Right lobe of liver (tissue), 6 donors: ENCODE measurements around the gene BLACAT1. TPM values are rescaled to one million over a fixed set of nuclear protein-coding genes. Genes with fewer than 3 reads are reported as not detected.

Experiments used
- ATAC-seq, 4 donors: fragments of 200-7000 bp; cut with Tn5 transposase; one replicate each; pipeline ENCODE4 v1.9.1; 2020; ENCODE audit warnings: mild to moderate bottlenecking in 4 of 4, moderate library complexity in 4 of 4
- DNase-seq, 3 donors: peaks; one replicate each; pipeline ENCODE4 v3.0.0-alpha.2; 2020
- H3K27ac ChIP-seq, 3 donors: fragments of 200-600 bp; one replicate each; pipeline ENCODE4 v1.8.0; 2022
- H3K27me3 ChIP-seq, 2 donors: fragments of 200-600 bp; one replicate each; pipeline ENCODE4 v1.8.0; 2022
- H3K36me3 ChIP-seq, 4 donors: fragments of 200-600 bp; sonication (generic) in 1 of 4; one replicate each; pipeline versions ENCODE4 v1.5.1 to v1.8.0; 2017 to 2022; ENCODE audit warnings: control low read depth in 1 of 4
- H3K4me1 ChIP-seq, 4 donors: fragments of 200-600 bp; sonication (generic) in 1 of 4; one replicate each; pipeline versions ENCODE4 v1.5.1 to v1.8.0; 2017 to 2022; ENCODE audit warnings: control low read depth in 1 of 4
- H3K4me3 ChIP-seq, 3 donors: fragments of 200-600 bp; one replicate each; pipeline ENCODE4 v1.8.0; 2022
- H3K9me3 ChIP-seq, 4 donors: fragments of 200-600 bp; sonication (generic) in 1 of 4; one replicate each; pipeline versions ENCODE4 v1.5.1 to v1.8.0; 2017 to 2022; ENCODE audit warnings: control low read depth in 1 of 4
- POLR2A ChIP-seq: fragments of 450-650 bp; IDR thresholded peaks from one replicate; pipeline ENCODE4 v1.6.1; 2017; ENCODE audit warnings: antibody characterized with exemption, mild to moderate bottlenecking
- WGBS: methylation state at CpG from one replicate; pipeline ENCODE4 v1.1.6; 2018; ENCODE audit warnings: low coverage, low lambda C conversion rate; ENCODE audit not compliant: insufficient coverage; ENCODE audit errors: missing lambda C conversion rate; 5-methylcytosine and 5-hydroxymethylcytosine counted together
- intact Hi-C, 2 donors: fragments of 100-400 bp; cut with DNase I; formaldehyde crosslinking; loops; one replicate each; pipeline versions ENCODE4 v1.11.2 to v1.14.1; 2022
- total RNA-seq, 6 experiments: library from RNA; depleted of rRNA in 2 of 6; stranded (reverse); fragments of >200 nt in 2 of 6; fragmentation: NEBNext Ultra II Directional in 3 of 6; extraction: Animal tissue kit (Norgen Biotek cat#: 25700) in 3 of 6; gene quantifications; one replicate each; pipeline versions ENCODE4 v1.1.0 to v1.2.4, GENCODE V29; 2016 to 2023
- TF ChIP-seq, protein P1 (sequence below), 4 donors: fragments of 200-600 bp in 3 of 4; fragments of 450-650 bp in 1 of 4; IDR thresholded peaks; one replicate each; pipeline versions ENCODE4 v1.5.1 to v1.8.0; 2016 to 2022; ENCODE audit warnings: antibody characterized with exemption in 4 of 4, mild to moderate bottlenecking in 2 of 4
- donor health status: DM: no; HTN: yes; CAD: no.
- donor health status: DM: no; HTN: no; CAD: no.
- donor health status: DM: no; HTN: no; CAD: no.
- donor health status: DM: no; HTN: yes; CAD: no.
- donor health status: DM: no; HTN: yes; CAD: no.

Gene BLACAT1
- total RNA-seq, 6 experiments from 2014 or later = 0.06 TPM; not detected in 5

DNA sequence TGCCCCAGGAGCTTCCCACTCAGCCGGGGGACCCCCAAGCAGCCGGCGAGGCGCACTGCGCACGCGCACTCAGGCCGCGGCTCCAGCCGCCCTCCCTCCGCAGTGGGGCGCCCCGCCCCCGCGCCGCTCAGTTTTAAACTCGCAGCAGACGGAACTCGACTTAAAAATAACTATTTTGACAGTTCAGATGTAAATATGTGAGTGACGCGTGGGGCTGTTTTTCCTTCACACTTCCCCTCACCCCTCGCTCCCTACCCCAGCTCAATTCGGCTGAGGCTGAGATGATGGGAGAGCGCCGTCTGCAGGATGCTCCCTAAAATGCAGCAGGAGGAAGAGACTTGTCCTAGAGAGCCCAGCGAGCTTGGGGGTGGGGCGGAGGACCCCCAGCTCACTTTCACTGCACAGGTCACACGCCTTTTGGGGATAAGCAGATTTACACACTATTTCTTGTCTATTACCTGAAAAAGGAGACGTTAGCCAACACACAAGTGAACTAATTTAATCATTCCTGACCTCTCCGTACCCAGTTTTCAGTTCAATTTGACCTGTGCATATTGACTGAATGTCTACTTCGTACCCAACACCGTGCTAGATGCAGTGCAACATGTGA lies 25.0 kb downstream of the BLACAT1 start:
- ATAC-seq (peak; percentile 52 to 73 (median 68)), DNase-seq (peak in 1 of 3 donors; percentile 42)
- Histone ChIP-seq H3K9me3 (no peaks in the 10 kb centered on the region), H3K27ac (no peak overlapping the region), H3K27me3 (no peaks in the 10 kb centered on the region), H3K36me3 (no peaks in the 10 kb centered on the region), H3K4me3 (peak overlapping the region; percentile 21 to 48 (median 23)), H3K4me1 (peaks cover 0 to 8% (median 2%) of the 10 kb centered on the region in 4 donors)
- 6% methylated on average over 21 of the region's 32 CpGs for WGBS
- intact Hi-C loops = no loop called here
- TF ChIP-seq, protein P1, sequence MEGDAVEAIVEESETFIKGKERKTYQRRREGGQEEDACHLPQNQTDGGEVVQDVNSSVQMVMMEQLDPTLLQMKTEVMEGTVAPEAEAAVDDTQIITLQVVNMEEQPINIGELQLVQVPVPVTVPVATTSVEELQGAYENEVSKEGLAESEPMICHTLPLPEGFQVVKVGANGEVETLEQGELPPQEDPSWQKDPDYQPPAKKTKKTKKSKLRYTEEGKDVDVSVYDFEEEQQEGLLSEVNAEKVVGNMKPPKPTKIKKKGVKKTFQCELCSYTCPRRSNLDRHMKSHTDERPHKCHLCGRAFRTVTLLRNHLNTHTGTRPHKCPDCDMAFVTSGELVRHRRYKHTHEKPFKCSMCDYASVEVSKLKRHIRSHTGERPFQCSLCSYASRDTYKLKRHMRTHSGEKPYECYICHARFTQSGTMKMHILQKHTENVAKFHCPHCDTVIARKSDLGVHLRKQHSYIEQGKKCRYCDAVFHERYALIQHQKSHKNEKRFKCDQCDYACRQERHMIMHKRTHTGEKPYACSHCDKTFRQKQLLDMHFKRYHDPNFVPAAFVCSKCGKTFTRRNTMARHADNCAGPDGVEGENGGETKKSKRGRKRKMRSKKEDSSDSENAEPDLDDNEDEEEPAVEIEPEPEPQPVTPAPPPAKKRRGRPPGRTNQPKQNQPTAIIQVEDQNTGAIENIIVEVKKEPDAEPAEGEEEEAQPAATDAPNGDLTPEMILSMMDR (IDR thresholded peaks at IDR 0.05) = peak; percentile 30 to 73 (median 56)
- no peak for TF ChIP-seq POLR2A

- Histone ChIP-seq H3K4me3 (peak overlapping the region; percentile 21 to 48 (median 23)), H3K4me1 (peaks cover 0 to 8% (median 2%) of the 10 kb centered on the region in 4 donors), H3K36me3 (no peaks in the 10 kb centered on the region), H3K9me3 (no peaks in the 10 kb centered on the region), H3K27ac (no peak overlapping the region), H3K27me3 (no peaks in the 10 kb centered on the region)
- intact Hi-C loops = no loop called here
- DNase-seq (peak in 1 of 3 donors; percentile 29), ATAC-seq (no peak)
- 81% methylated on average over 16 of the region's 29 CpGs for WGBS
- TF ChIP-seq, protein P1 (IDR thresholded peaks at IDR 0.05) = no peak
- TF ChIP-seq POLR2A = no peak
These were observed 25.8 kb downstream of the BLACAT1 start for GRCh38 chr1:205429762-205430695.

DNA sequence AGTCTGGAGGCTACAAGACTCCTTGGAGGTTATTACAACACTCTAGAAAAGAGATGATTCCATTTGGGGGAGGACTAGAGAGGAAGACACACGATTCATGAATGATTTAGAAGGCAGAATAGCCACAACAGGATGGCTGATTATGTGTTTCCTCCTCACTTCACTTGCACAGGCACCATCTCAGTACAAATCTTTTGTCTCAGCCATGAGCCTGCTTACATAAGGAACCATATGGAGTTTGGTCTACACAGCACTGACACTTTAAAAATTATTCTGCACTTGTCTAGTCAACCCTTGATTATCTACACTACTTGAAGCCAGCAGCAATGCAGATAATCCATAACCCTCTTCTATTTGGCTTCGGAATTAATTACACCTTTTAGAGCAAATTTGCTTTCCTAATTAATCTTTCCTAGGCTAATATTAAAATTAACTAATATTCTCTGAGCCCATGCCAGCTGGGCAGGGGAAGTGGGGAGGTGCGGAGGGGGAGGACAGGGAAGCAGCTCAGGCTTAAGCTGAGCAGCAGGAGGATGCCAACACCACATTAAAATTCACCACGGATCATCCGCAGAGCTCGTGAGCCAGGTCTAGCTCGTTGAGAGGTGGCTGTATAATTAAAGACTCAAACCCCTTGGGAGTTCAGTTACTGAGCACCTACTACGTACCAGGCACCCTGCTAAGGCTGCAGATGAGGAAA lies 30.8 kb downstream of the BLACAT1 start:
- WGBS = 37% methylated on average over 8 of the region's 8 CpGs
- Histone ChIP-seq H3K36me3 (no peaks in the 10 kb centered on the region), H3K27me3 (peaks cover 0 to 7% of the 10 kb centered on the region in 2 donors), H3K27ac (no peak overlapping the region), H3K4me3 (no peak overlapping the region), H3K4me1 (no peaks in the 10 kb centered on the region), H3K9me3 (no peaks in the 10 kb centered on the region)
- ATAC-seq (no peak), DNase-seq (peak in 1 of 3 donors; percentile 18)
- intact Hi-C loops = no loop called here
- TF ChIP-seq, protein P1 (IDR thresholded peaks at IDR 0.05) = no peak
- TF ChIP-seq POLR2A = no peak

DNA sequence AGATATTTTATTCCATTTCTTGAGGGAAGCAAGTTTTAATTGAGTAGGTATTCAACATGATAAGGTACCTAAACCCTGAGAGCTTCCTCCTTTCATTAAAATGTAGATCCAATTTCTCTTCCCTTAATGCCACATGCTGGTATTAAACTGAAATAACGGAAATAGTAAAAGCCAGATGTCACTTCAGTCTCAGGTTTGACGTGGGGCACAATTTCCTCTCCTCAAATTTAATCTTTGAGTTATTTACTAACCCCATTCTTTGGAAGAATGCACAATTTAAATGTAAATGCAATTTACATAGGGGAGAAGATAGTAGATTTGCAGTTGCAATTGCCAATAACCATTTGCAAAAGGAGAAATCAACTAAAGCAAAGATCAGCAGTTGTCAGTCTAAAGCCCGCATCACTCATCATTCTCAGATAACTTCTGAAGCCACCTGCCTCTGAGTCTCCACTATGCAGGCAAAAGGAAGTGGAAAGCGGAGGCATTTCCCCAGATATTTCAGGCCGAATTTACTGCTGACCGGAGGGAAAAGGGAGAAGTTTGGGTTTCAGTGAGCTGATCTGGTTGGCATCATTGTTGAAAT lies 31.9 kb downstream of the BLACAT1 start:
- ATAC-seq (no peak), DNase-seq (peak in 1 of 3 donors; percentile 11)
- H3K27ac ChIP-seq = no peak overlapping the region
- intact Hi-C loops = no loop called here
- peaks cover 0 to 7% of the 10 kb centered on the region in 2 donors for H3K27me3 ChIP-seq
- H3K36me3 ChIP-seq = no peaks in the 10 kb centered on the region
- 38% methylated on average over 6 of the region's 6 CpGs for WGBS
- H3K4me3 ChIP-seq = no peak overlapping the region
- H3K9me3 ChIP-seq = no peaks in the 10 kb centered on the region
- TF ChIP-seq POLR2A = no peak
- TF ChIP-seq, protein P1 (IDR thresholded peaks at IDR 0.05) = no peak
- no peaks in the 10 kb centered on the region for H3K4me1 ChIP-seq
